ENCODE measurements around the gene SERPINE2.
A peak's percentile ranks its signal among the peaks of the same experiment; 100 is the strongest.

Gene SERPINE2

GRCh38 chr2:224041554-224041953 lies 2.5 kb upstream of the SERPINE2 start:
- Histone ChIP-seq H3K4me1 (ENCODE audit: control insufficient read depth in 1 of 2, insufficient read depth in 2 of 2, low read length in 2 of 2) (peaks cover 0 to 19% of the 10 kb centered on the region in 2 donors), H3K27me3 (ENCODE audit: low read depth, low read length) (peaks cover 15% of the 10 kb centered on the region), H3K27ac (ENCODE audit: low read length) (no peak overlapping the region), H3K9me3 (ENCODE audit: control insufficient read depth in 1 of 2, low read length in 2 of 2) (no peaks in the 10 kb centered on the region), H3K36me3 (ENCODE audit: control insufficient read depth in 1 of 2, insufficient read depth in 2 of 2, low read length in 2 of 2) (no peaks in the 10 kb centered on the region), H3K4me3 (ENCODE audit: low read depth in 1 of 2, low read length in 2 of 2) (no peak overlapping the region)

- Histone ChIP-seq H3K9me3 (ENCODE audit: control insufficient read depth in 1 of 2, low read length in 2 of 2) (no peaks in the 10 kb centered on the region), H3K4me3 (ENCODE audit: low read depth in 1 of 2, low read length in 2 of 2) (no peak overlapping the region), H3K4me1 (ENCODE audit: control insufficient read depth in 1 of 2, insufficient read depth in 2 of 2, low read length in 2 of 2) (peaks cover 0 to 19% of the 10 kb centered on the region in 2 donors), H3K27me3 (ENCODE audit: low read depth, low read length) (peaks cover 15% of the 10 kb centered on the region), H3K36me3 (ENCODE audit: control insufficient read depth in 1 of 2, insufficient read depth in 2 of 2, low read length in 2 of 2) (no peaks in the 10 kb centered on the region), H3K27ac (ENCODE audit: low read length) (no peak overlapping the region)
Measured at GRCh38 chr2:224040753-224041152, 1.7 kb upstream of the SERPINE2 start.

DNA sequence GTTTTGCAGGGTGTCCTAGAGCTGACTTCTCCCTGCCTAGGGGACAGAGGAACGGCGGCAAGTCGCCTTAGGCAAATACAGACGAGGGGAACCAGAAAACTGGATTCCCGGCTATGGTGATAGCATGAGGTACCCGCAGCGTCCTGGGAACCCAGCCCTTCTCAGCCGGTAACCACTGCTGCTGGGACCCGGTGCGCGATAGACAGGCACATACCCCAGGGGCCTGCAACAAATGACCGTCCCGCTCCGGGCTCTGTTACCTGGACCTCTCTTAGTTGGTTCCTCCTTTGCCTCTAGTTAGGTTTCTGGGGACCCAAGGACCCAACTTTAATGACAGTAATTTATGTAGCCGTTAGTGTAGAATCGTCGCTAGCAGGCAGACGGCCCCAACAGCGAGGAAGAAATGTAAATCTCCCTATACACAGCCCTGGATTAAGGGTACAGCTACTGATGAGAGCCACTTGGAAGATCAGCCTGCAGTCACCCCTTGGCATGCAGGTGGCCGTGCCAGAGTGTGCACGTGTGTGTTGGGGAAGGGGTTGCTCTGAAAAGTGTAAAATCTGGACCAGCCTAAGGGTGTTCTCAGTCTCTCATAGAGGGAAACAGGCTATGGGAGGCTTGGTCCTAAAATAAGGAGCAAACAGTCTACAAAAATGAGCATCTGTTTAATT lies 819 bp upstream of the SERPINE2 start:
- H3K27me3 ChIP-seq (ENCODE audit: low read depth, low read length): peaks cover 15% of the 10 kb centered on the region
- H3K36me3 ChIP-seq (ENCODE audit: control insufficient read depth in 1 of 2, insufficient read depth in 2 of 2, low read length in 2 of 2): no peaks in the 10 kb centered on the region
- no peak overlapping the region for H3K27ac ChIP-seq (ENCODE audit: low read length)
- H3K4me1 ChIP-seq (ENCODE audit: control insufficient read depth in 1 of 2, insufficient read depth in 2 of 2, low read length in 2 of 2): peaks cover 0 to 19% of the 10 kb centered on the region in 2 donors
- peak overlapping the region; percentile 31 to 80 for H3K4me3 ChIP-seq (ENCODE audit: low read depth in 1 of 2, low read length in 2 of 2)
- H3K9me3 ChIP-seq (ENCODE audit: control insufficient read depth in 1 of 2, low read length in 2 of 2): no peaks in the 10 kb centered on the region

- H3K36me3 ChIP-seq (ENCODE audit: control insufficient read depth in 1 of 2, insufficient read depth in 2 of 2, low read length in 2 of 2): no peaks in the 10 kb centered on the region
- H3K4me3 ChIP-seq (ENCODE audit: low read depth in 1 of 2, low read length in 2 of 2): peak overlapping the region; percentile 74 to 80
- H3K27ac ChIP-seq (ENCODE audit: low read length): no peak overlapping the region
- peaks cover 0 to 19% of the 10 kb centered on the region in 2 donors for H3K4me1 ChIP-seq (ENCODE audit: control insufficient read depth in 1 of 2, insufficient read depth in 2 of 2, low read length in 2 of 2)
- H3K27me3 ChIP-seq (ENCODE audit: low read depth, low read length): peaks cover 15% of the 10 kb centered on the region
- no peaks in the 10 kb centered on the region for H3K9me3 ChIP-seq (ENCODE audit: control insufficient read depth in 1 of 2, low read length in 2 of 2)
Measured at GRCh38 chr2:224038830-224039079, 331 bp downstream of the SERPINE2 start.

GRCh38 chr2:224038049-224038829 lies 847 bp downstream of the SERPINE2 start:
- H3K27me3 ChIP-seq (ENCODE audit: low read depth, low read length): peaks cover 15% of the 10 kb centered on the region
- H3K4me1 ChIP-seq (ENCODE audit: control insufficient read depth in 1 of 2, insufficient read depth in 2 of 2, low read length in 2 of 2): peaks cover 0 to 19% of the 10 kb centered on the region in 2 donors
- H3K4me3 ChIP-seq (ENCODE audit: low read depth in 1 of 2, low read length in 2 of 2): peak overlapping the region; percentile 74 to 80
- H3K36me3 ChIP-seq (ENCODE audit: control insufficient read depth in 1 of 2, insufficient read depth in 2 of 2, low read length in 2 of 2): no peaks in the 10 kb centered on the region
- H3K9me3 ChIP-seq (ENCODE audit: control insufficient read depth in 1 of 2, low read length in 2 of 2): no peaks in the 10 kb centered on the region
- no peak overlapping the region for H3K27ac ChIP-seq (ENCODE audit: low read length)

DNA sequence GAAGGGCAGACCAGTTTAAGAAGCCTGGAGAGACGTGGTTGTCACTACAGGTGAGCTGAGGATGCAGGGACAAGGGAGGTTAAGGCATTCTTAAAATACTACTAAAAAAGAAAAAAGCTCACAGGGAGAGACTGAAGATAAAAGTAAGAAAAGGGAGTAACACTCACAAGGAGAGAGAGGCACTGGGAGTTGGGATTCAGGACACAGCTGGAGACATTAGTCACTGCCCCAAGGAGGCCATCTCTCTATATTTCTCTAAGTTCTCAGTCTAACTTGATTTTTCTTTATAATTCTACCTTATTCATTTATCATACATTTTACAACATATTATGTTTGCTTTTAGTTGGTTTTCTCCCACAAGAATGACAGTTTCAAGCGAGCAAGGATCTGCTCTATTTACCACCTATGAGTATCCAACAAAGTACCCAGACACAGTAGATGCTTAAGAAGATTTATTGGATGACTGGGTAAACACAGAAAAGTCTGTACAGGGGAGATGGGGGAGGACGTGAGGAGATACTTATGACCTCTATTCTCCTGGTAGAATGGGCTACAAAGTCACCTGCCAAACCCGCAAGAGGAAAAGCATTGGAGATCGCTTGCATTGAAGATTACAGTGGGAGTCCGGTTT lies 2.2 kb downstream of the SERPINE2 start:
- Histone ChIP-seq H3K36me3 (ENCODE audit: control insufficient read depth in 1 of 2, insufficient read depth in 2 of 2, low read length in 2 of 2) (no peaks in the 10 kb centered on the region), H3K27ac (ENCODE audit: low read length) (no peak overlapping the region), H3K4me3 (ENCODE audit: low read depth in 1 of 2, low read length in 2 of 2) (peak overlapping the region in 1 of 2 donors; percentile 80), H3K4me1 (ENCODE audit: control insufficient read depth in 1 of 2, insufficient read depth in 2 of 2, low read length in 2 of 2) (peaks cover 0 to 15% of the 10 kb centered on the region in 2 donors), H3K9me3 (ENCODE audit: control insufficient read depth in 1 of 2, low read length in 2 of 2) (no peaks in the 10 kb centered on the region), H3K27me3 (ENCODE audit: low read depth, low read length) (peaks cover 15% of the 10 kb centered on the region)

DNA sequence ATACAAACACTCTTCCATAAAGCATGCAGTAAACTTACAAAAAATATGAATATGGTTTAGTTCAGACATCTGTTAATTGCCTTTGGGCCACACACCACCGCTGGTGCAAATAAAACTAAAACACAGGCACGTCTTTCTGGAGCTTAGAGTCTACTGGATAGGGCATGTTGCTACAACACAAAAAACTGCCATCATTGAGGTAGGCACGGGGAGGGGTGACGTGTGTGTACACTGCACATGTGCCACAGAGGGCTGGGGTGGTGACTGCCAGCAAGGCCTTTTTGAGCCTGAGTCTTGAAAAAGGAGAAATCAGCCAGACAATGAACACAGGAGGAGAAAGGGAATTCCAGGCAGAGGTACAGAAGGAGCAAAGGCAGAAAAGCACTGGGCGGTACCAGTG lies 5.1 kb downstream of the SERPINE2 start:
- no peak overlapping the region for H3K4me3 ChIP-seq (ENCODE audit: low read depth in 1 of 2, low read length in 2 of 2)
- no peaks in the 10 kb centered on the region for H3K9me3 ChIP-seq (ENCODE audit: control insufficient read depth in 1 of 2, low read length in 2 of 2)
- H3K27me3 ChIP-seq (ENCODE audit: low read depth, low read length): peaks cover 11% of the 10 kb centered on the region
- H3K27ac ChIP-seq (ENCODE audit: low read length): no peak overlapping the region
- H3K4me1 ChIP-seq (ENCODE audit: control insufficient read depth in 1 of 2, insufficient read depth in 2 of 2, low read length in 2 of 2): peaks cover 0 to 6% of the 10 kb centered on the region in 2 donors
- H3K36me3 ChIP-seq (ENCODE audit: control insufficient read depth in 1 of 2, insufficient read depth in 2 of 2, low read length in 2 of 2): no peaks in the 10 kb centered on the region

DNA sequence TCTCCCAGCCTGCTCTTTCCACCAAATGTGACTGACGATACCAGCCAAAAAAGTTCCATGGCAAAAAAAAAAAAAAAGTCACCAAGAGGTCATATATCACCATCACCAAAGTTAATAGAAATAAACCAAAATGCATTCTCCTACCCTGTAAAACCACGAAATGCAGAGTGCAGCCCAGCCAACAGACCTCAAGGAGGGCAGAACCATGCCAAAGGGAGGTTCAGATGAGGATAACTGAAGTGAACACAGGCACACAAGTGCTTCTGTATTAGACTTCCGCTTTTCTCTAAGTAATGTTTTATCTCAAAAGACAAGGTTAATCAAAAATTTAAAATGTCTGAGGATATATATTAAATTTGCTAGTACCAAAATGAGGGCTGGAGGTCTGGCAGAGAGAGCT lies 5.5 kb downstream of the SERPINE2 start:
- Histone ChIP-seq H3K9me3 (ENCODE audit: control insufficient read depth in 1 of 2, low read length in 2 of 2) (no peaks in the 10 kb centered on the region), H3K27ac (ENCODE audit: low read length) (no peak overlapping the region), H3K36me3 (ENCODE audit: control insufficient read depth in 1 of 2, insufficient read depth in 2 of 2, low read length in 2 of 2) (no peaks in the 10 kb centered on the region), H3K4me1 (ENCODE audit: control insufficient read depth in 1 of 2, insufficient read depth in 2 of 2, low read length in 2 of 2) (peaks cover 0 to 6% of the 10 kb centered on the region in 2 donors), H3K27me3 (ENCODE audit: low read depth, low read length) (peaks cover 11% of the 10 kb centered on the region), H3K4me3 (ENCODE audit: low read depth in 1 of 2, low read length in 2 of 2) (no peak overlapping the region)

DNA sequence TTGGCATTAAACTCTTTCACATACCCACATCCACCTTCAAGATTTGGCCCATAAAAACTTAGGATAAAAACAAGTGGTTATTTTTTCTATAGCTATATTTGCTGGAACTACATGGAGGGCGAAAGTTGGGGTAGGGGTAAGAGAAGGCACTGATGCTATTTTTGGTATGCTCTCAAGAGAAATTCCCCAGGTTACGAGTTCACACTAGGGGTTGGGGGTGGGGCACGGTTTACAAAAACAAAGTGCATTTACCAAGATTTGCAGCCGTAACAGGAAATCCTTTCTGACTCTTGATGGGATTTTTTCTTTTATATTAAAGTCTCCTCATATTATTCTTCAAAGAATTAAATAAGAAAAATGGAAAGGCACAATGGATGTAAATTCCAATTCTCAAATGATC lies 6.8 kb downstream of the SERPINE2 start:
- Histone ChIP-seq H3K4me1 (ENCODE audit: control insufficient read depth in 1 of 2, insufficient read depth in 2 of 2, low read length in 2 of 2) (no peaks in the 10 kb centered on the region), H3K9me3 (ENCODE audit: control insufficient read depth in 1 of 2, low read length in 2 of 2) (no peaks in the 10 kb centered on the region), H3K27me3 (ENCODE audit: low read depth, low read length) (peaks cover 3% of the 10 kb centered on the region), H3K4me3 (ENCODE audit: low read depth in 1 of 2, low read length in 2 of 2) (no peak overlapping the region), H3K27ac (ENCODE audit: low read length) (no peak overlapping the region), H3K36me3 (ENCODE audit: control insufficient read depth in 1 of 2, insufficient read depth in 2 of 2, low read length in 2 of 2) (no peaks in the 10 kb centered on the region)

- Histone ChIP-seq H3K36me3 (ENCODE audit: control insufficient read depth in 1 of 2, insufficient read depth in 2 of 2, low read length in 2 of 2) (no peaks in the 10 kb centered on the region), H3K9me3 (ENCODE audit: control insufficient read depth in 1 of 2, low read length in 2 of 2) (no peaks in the 10 kb centered on the region), H3K27me3 (ENCODE audit: low read depth, low read length) (no peaks in the 10 kb centered on the region), H3K4me1 (ENCODE audit: control insufficient read depth in 1 of 2, insufficient read depth in 2 of 2, low read length in 2 of 2) (no peaks in the 10 kb centered on the region), H3K27ac (ENCODE audit: low read length) (no peak overlapping the region), H3K4me3 (ENCODE audit: low read depth in 1 of 2, low read length in 2 of 2) (no peak overlapping the region)
Measured at GRCh38 chr2:224031358-224031970, 7.6 kb downstream of the SERPINE2 start.

DNA sequence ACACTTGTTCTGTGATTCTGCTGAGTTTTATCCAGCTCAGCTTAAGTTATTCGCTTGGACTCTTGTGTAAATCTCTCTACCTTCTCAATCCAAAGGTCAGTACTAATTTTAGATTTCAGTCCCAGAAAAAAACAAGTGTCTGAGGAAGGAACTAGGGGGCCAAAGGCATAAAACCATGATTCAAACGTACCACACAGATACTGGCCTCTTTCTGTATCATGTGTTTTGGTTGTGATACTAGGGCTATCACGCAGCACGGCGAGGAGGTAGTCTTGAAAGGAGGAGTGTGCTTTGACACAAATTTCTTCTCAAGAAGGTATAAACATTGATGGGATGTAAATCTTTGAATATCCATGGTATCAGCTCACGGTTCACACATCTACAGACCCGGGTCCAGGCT lies 8.3 kb downstream of the SERPINE2 start:
- H3K4me1 ChIP-seq (ENCODE audit: control insufficient read depth in 1 of 2, insufficient read depth in 2 of 2, low read length in 2 of 2): no peaks in the 10 kb centered on the region
- no peaks in the 10 kb centered on the region for H3K36me3 ChIP-seq (ENCODE audit: control insufficient read depth in 1 of 2, insufficient read depth in 2 of 2, low read length in 2 of 2)
- no peaks in the 10 kb centered on the region for H3K9me3 ChIP-seq (ENCODE audit: control insufficient read depth in 1 of 2, low read length in 2 of 2)
- H3K27ac ChIP-seq (ENCODE audit: low read length): no peak overlapping the region
- no peak overlapping the region for H3K4me3 ChIP-seq (ENCODE audit: low read depth in 1 of 2, low read length in 2 of 2)
- no peaks in the 10 kb centered on the region for H3K27me3 ChIP-seq (ENCODE audit: low read depth, low read length)
